GM23248 (cell line): ENCODE measurements around the gene SPRN.
"Not testable (repeated sequence)": the region's sequence is repeated elsewhere in the genome, so short reads cannot be mapped to it uniquely, and the experiment has no call there.

Source experiments
- EZH2 ChIP-seq: fragments of 200-600 bp; sonication (generic); IDR thresholded peaks from 2 replicates; pipeline ENCODE4 v1.6.1; 2018; ENCODE audit warnings: antibody characterized with exemption, mild to moderate bottlenecking; ENCODE audit not compliant: insufficient read depth, poor library complexity, severe bottlenecking
- EZH2phosphoT487 ChIP-seq: fragments of 200-600 bp; sonication (generic); IDR thresholded peaks from 2 replicates; pipeline ENCODE4 v1.6.1; 2018; ENCODE audit warnings: antibody characterized with exemption, moderate library complexity, mild to moderate bottlenecking, low read depth; ENCODE audit not compliant: insufficient read depth

DNA sequence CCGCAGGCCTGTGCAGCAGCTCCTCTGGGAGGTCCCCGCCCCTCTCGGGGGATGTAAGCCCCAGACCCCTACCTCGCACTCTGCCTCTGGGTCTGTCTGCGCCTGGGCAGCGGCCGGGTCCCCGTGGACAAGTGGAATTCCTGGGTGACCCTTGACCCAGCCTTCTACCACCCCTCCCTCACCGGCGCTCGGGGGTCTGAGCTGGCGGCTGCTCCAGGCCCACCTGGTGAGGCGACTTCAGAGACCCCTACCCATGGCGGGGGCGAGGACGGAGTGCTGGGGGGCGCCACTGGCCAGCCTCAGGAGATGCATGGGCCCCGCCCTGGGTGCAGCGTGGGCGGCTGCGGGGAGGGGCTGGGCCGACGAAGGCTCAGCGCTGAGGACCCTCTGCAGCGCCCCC is 8.4 kb upstream of the SPRN start:
- TF ChIP-seq EZH2, EZH2phosphoT487: not testable (repeated sequence)
